Smooth muscle cell (in vitro differentiated cells): ENCODE data around the gene LRRC57. TPM values are rescaled to one million over a fixed set of nuclear protein-coding genes. Genes with fewer than 3 reads are reported as not detected.
A peak's percentile ranks its signal among the peaks of the same experiment; 100 is the strongest.

Experiments
- DNase-seq: peaks from one replicate; lab custom pipeline; 2025; ENCODE audit not compliant: unreplicated experiment; lab: John Stamatoyannopoulos, UW
- H2AFZ ChIP-seq: fragments of 200-600 bp; sonication (generic); 2 replicates; pipeline ENCODE4 v1.6.0; 2016; ENCODE audit warnings: antibody characterized with exemption, low read depth, mild to moderate bottlenecking
- H3F3A ChIP-seq: fragments of 200-600 bp; sonication (generic); 2 replicates; pipeline ENCODE4 v1.6.0; 2017; ENCODE audit warnings: antibody characterized with exemption, low read depth
- H3K27ac ChIP-seq: fragments of 200-600 bp; sonication (generic); 2 replicates; pipeline ENCODE4 v1.5.1; 2016; ENCODE audit warnings: low read depth, mild to moderate bottlenecking
- H3K27me3 ChIP-seq: fragments of 200-600 bp; sonication (generic); 2 replicates; pipeline ENCODE4 v1.6.1; 2016; ENCODE audit warnings: low read depth, mild to moderate bottlenecking
- H3K36me3 ChIP-seq: fragments of 200-600 bp; sonication (generic); 2 replicates; pipeline ENCODE4 v1.5.1; 2016; ENCODE audit warnings: low read depth
- H3K4me1 ChIP-seq: fragments of 200-600 bp; sonication (generic); 2 replicates; pipeline ENCODE4 v1.5.1; 2016; ENCODE audit warnings: low read depth
- H3K4me2 ChIP-seq: fragments of 200-600 bp; sonication (generic); 2 replicates; pipeline ENCODE4 v1.6.0; 2016; ENCODE audit warnings: mild to moderate bottlenecking
- H3K4me3 ChIP-seq: fragments of 200-600 bp; sonication (generic); 2 replicates; pipeline ENCODE4 v1.5.1; 2016; ENCODE audit warnings: mild to moderate bottlenecking
- H3K79me2 ChIP-seq: fragments of 200-600 bp; sonication (generic); 2 replicates; pipeline ENCODE4 v1.6.0; 2016; ENCODE audit warnings: low read depth, mild to moderate bottlenecking
- H3K9ac ChIP-seq: fragments of 200-600 bp; sonication (generic); 2 replicates; pipeline ENCODE4 v1.6.0; 2016; ENCODE audit warnings: low read depth
- H3K9me3 ChIP-seq: fragments of 200-600 bp; sonication (generic); replicated peaks from 2 replicates; pipeline ENCODE4 v1.5.1; 2016; ENCODE audit warnings: low read depth
- H4K20me1 ChIP-seq: fragments of 200-600 bp; sonication (generic); 2 replicates; pipeline ENCODE4 v1.6.0; 2016; ENCODE audit warnings: low read depth
- WGBS: methylation state at CpG from one replicate; pipeline ENCODE4 v1.1.7; 2016; ENCODE audit warnings: low lambda C conversion rate; 5-methylcytosine and 5-hydroxymethylcytosine counted together
- polyA plus RNA-seq: library from polyadenylated mRNA; unstranded; fragments of >200 nt; fragmentation: Nextera tagmentation; extraction: Ambion mirVana; gene quantifications from 2 replicates; pipeline ENCODE4 v1.2.1, GENCODE V29; 2016
- total RNA-seq: library from RNA; depleted of rRNA; stranded (reverse); fragments of >200 nt; gene quantifications from 2 replicates; pipeline ENCODE4 v1.2.3, GENCODE V29; 2014
- TF ChIP-seq, protein P1 (sequence below): fragments of 200-600 bp; sonication (generic); IDR thresholded peaks from 2 replicates; pipeline ENCODE4 v1.5.1; 2017; ENCODE audit warnings: borderline replicate concordance, mild to moderate bottlenecking, antibody characterized with exemption; ENCODE audit not compliant: insufficient read depth, poor library complexity, severe bottlenecking

Gene LRRC57
- total and polyA plus RNA-seq, 2 experiments from 2014 or later = 11.0 to 25.1 TPM

DNA sequence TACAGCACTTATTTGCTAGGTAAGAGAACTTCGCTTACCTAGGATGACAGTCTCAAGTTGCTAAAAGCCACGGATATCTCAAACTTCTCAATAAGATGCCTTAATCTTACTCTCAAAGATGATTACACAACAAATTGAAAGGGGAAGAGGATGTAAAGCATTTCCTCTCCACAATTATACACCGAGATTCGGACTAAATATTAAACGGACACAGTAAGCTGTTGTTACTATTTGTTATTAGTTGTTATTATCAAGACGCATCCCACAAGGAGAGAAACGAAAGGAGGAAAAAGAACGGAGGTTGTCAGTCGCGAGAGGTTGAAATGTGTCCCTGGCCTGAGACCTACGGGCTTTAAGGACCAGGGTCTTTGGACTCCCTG lies 58.3 kb downstream of the LRRC57 start:
- WGBS = 8% methylated on average over 11 of the region's 11 CpGs
- Histone ChIP-seq H3K27ac (peak overlapping the region; percentile 100), H3K36me3 (no peaks in the 10 kb centered on the region), H3K4me2 (peak overlapping the region; percentile 100), H3K27me3 (no peaks in the 10 kb centered on the region), H3F3A (peaks cover 16% of the 10 kb centered on the region), H4K20me1 (peaks cover 18% of the 10 kb centered on the region), H3K9ac (peak overlapping the region; percentile 99), H3K4me1 (peaks cover 18% of the 10 kb centered on the region), H3K4me3 (peak overlapping the region; percentile 75), H3K79me2 (peaks cover 54% of the 10 kb centered on the region), H2AFZ (peak overlapping the region; percentile 98), H3K9me3 (no peaks in the 10 kb centered on the region)
- TF ChIP-seq, protein P1, sequence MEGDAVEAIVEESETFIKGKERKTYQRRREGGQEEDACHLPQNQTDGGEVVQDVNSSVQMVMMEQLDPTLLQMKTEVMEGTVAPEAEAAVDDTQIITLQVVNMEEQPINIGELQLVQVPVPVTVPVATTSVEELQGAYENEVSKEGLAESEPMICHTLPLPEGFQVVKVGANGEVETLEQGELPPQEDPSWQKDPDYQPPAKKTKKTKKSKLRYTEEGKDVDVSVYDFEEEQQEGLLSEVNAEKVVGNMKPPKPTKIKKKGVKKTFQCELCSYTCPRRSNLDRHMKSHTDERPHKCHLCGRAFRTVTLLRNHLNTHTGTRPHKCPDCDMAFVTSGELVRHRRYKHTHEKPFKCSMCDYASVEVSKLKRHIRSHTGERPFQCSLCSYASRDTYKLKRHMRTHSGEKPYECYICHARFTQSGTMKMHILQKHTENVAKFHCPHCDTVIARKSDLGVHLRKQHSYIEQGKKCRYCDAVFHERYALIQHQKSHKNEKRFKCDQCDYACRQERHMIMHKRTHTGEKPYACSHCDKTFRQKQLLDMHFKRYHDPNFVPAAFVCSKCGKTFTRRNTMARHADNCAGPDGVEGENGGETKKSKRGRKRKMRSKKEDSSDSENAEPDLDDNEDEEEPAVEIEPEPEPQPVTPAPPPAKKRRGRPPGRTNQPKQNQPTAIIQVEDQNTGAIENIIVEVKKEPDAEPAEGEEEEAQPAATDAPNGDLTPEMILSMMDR = no peak
- DNase-seq = no peak

Other genes with a start within 250 kb of the LRRC57 start
- gene CAPN3, start 189.3 kb downstream of the LRRC57 start, total RNA-seq = 0.58 and 1.6 TPM in 2 replicates
- 0.25 and 0.54 TPM in 2 replicates for gene CAPN3, start 189.3 kb downstream of the LRRC57 start, polyA plus RNA-seq
- 27.2 and 57.9 TPM in 2 replicates for gene ZNF106, start 57.7 kb downstream of the LRRC57 start, total RNA-seq
- gene ZNF106, start 57.7 kb downstream of the LRRC57 start, polyA plus RNA-seq = 24.5 and 35.7 TPM in 2 replicates
- gene SNAP23, start 53.2 kb downstream of the LRRC57 start, total RNA-seq = 78.7 and 91.9 TPM in 2 replicates
- gene SNAP23, start 53.2 kb downstream of the LRRC57 start, polyA plus RNA-seq = 71.8 and 73.8 TPM in 2 replicates
- 46.5 and 88.4 TPM in 2 replicates for gene HAUS2, start within 50 bp of the LRRC57 start, total RNA-seq
- gene HAUS2, start within 50 bp of the LRRC57 start, polyA plus RNA-seq = 18.4 and 18.6 TPM in 2 replicates
- gene STARD9, start 26.8 kb upstream of the LRRC57 start, total RNA-seq = 6.3 and 6.6 TPM in 2 replicates
- gene STARD9, start 26.8 kb upstream of the LRRC57 start, polyA plus RNA-seq = 1.6 TPM in 2 replicates
- gene CDAN1, start 188.3 kb upstream of the LRRC57 start, total RNA-seq = 6.1 and 6.4 TPM in 2 replicates
- gene CDAN1, start 188.3 kb upstream of the LRRC57 start, polyA plus RNA-seq = 6.9 and 11.8 TPM in 2 replicates